Sigmoid colon (tissue), 4 donors: ENCODE results near the gene PPP1R16B.

Source experiments
- CTCF ChIP-seq, 4 experiments: fragments of 450-650 bp in 3 of 4; fragments of 200-600 bp in 1 of 4; IDR thresholded peaks; one replicate each; pipeline ENCODE4 v1.5.1; 2016 to 2019; ENCODE audit warnings: antibody characterized with exemption in 4 of 4, mild to moderate bottlenecking in 3 of 4, moderate library complexity in 2 of 4
- EP300 ChIP-seq, 4 donors: sonication (generic); formaldehyde crosslinking; IDR thresholded peaks; one replicate each; pipeline ENCODE4 v1.6.1; 2017; ENCODE audit warnings: antibody characterized with exemption in 4 of 4
- POLR2A ChIP-seq, 2 donors: fragments of 450-650 bp; IDR thresholded peaks; one replicate each; pipeline ENCODE4 v1.6.1; 2016; ENCODE audit warnings: antibody characterized with exemption in 2 of 2, mild to moderate bottlenecking in 2 of 2, moderate library complexity in 2 of 2

DNA sequence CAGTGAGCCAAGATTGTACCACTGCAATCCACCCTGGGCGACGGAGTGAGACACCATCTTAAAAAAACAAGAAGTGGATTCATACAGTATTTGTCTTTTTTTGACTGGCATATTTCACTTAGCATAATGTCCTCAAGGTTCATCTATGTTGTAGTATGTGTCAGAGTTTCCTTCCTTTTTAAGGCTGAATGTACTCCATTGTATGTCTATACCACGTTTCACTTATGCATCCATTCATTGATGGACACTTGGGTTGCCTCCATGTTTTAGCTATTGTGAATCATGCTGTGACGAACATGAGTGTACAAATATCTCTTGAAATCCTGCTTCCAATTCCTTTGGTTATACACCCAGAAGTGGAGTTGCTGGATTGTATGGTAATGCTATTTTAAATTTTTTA is 91.8 kb downstream of the PPP1R16B start:
- TF ChIP-seq CTCF (IDR thresholded peaks at IDR 0.05) (no peak), POLR2A (IDR thresholded peaks at IDR 0.05) (no peak), EP300 (IDR thresholded peaks at IDR 0.05) (no peak)
